Mesodermal cell (in vitro differentiated cells): ENCODE data around the gene MAP1B.

Source experiments
- H3K27ac ChIP-seq: 2 replicates; pipeline ENCODE4 v1.7.0; 2013; ENCODE audit warnings: mild to moderate bottlenecking, low read depth, low read length, moderate library complexity; ENCODE audit not compliant: severe bottlenecking
- H3K36me3 ChIP-seq: 2 replicates; pipeline ENCODE4 v1.7.1; 2013; ENCODE audit warnings: mild to moderate bottlenecking, low read length, moderate library complexity; ENCODE audit not compliant: control insufficient read depth, insufficient read depth
- H3K4me1 ChIP-seq: one replicate; pipeline ENCODE4 v1.7.1; 2013; ENCODE audit warnings: mild to moderate bottlenecking, low read length; ENCODE audit not compliant: insufficient read depth, control insufficient read depth, poor library complexity, severe bottlenecking
- H3K4me3 ChIP-seq: 2 replicates; pipeline ENCODE4 v1.7.0; 2013; ENCODE audit warnings: low read length, control low read depth, mild to moderate bottlenecking; ENCODE audit not compliant: insufficient read depth, poor library complexity, severe bottlenecking; ENCODE audit errors: extremely low read depth
- H3K9me3 ChIP-seq: 2 replicates; pipeline ENCODE4 v1.7.1; 2013; ENCODE audit warnings: mild to moderate bottlenecking, low read length, moderate library complexity; ENCODE audit not compliant: control insufficient read depth
- whole genome bisulfite sequencing, 2 experiments: methylation state at CpG; one replicate each; pipeline ENCODE4 v1.1.5; 2013; ENCODE audit warnings: missing lambda C conversion rate in 2 of 2; ENCODE audit not compliant: insufficient coverage in 2 of 2; 5-methylcytosine and 5-hydroxymethylcytosine counted together

The MAP1B gene

GRCh38 chr5:72179028-72179815 lies 71.9 kb downstream of the MAP1B start:
- H3K36me3 ChIP-seq = peaks cover 77% of the 10 kb centered on the region
- no peaks in the 10 kb centered on the region for H3K9me3 ChIP-seq
- no peak overlapping the region for H3K4me3 ChIP-seq
- H3K27ac ChIP-seq = peak overlapping the region; percentile 81
- H3K4me1 ChIP-seq = peaks cover 18% of the 10 kb centered on the region
- WGBS, 2 experiments = 76 to 78% methylated on average over 21 to 25 of the region's 29 CpGs

- H3K36me3 ChIP-seq = peaks cover 79% of the 10 kb centered on the region
- peaks cover 18% of the 10 kb centered on the region for H3K4me1 ChIP-seq
- WGBS, 2 experiments = 91 to 94% methylated on average over 9 to 10 of the region's 11 CpGs
- H3K9me3 ChIP-seq = no peaks in the 10 kb centered on the region
- H3K27ac ChIP-seq = peak overlapping the region; percentile 81
- no peak overlapping the region for H3K4me3 ChIP-seq
Measured at GRCh38 chr5:72179816-72180440, 72.7 kb downstream of the MAP1B start.

- Histone ChIP-seq H3K4me1 (peaks cover 18% of the 10 kb centered on the region), H3K9me3 (no peaks in the 10 kb centered on the region), H3K4me3 (no peak overlapping the region), H3K36me3 (peaks cover 76% of the 10 kb centered on the region), H3K27ac (no peak overlapping the region)
- WGBS, 2 experiments = 70 to 75% methylated on average over 4 of the region's 4 CpGs
Measured at GRCh38 chr5:72180925-72181324, 73.7 kb downstream of the MAP1B start.

GRCh38 chr5:72182686-72183085 lies 75.4 kb downstream of the MAP1B start:
- Histone ChIP-seq H3K4me1 (peaks cover 18% of the 10 kb centered on the region), H3K36me3 (peaks cover 76% of the 10 kb centered on the region), H3K27ac (peak overlapping the region; percentile 50), H3K9me3 (no peaks in the 10 kb centered on the region), H3K4me3 (no peak overlapping the region)
- WGBS, 2 experiments = 77 to 97% methylated on average over 7 of the region's 7 CpGs

GRCh38 chr5:72183101-72183520 lies 75.8 kb downstream of the MAP1B start:
- 74 to 80% methylated on average over 4 of the region's 7 CpGs for WGBS, 2 experiments
- H3K36me3 ChIP-seq = peaks cover 77% of the 10 kb centered on the region

GRCh38 chr5:72184408-72184807 lies 77.1 kb downstream of the MAP1B start:
- Histone ChIP-seq H3K4me3 (no peak overlapping the region), H3K9me3 (no peaks in the 10 kb centered on the region), H3K27ac (no peak overlapping the region), H3K36me3 (peaks cover 84% of the 10 kb centered on the region), H3K4me1 (peaks cover 8% of the 10 kb centered on the region)
- 83% methylated on average over 2 of the region's 3 CpGs; no CpG with 5 or more reads in 1 of the 2 experiments for WGBS, 2 experiments

More at GRCh38 chr5:72183101-72183520, 75.8 kb downstream of the MAP1B start:
- peak overlapping the region; percentile 50 for H3K27ac ChIP-seq
- H3K9me3 ChIP-seq = no peaks in the 10 kb centered on the region
- no peak overlapping the region for H3K4me3 ChIP-seq
- peaks cover 18% of the 10 kb centered on the region for H3K4me1 ChIP-seq

GRCh38 chr5:72185496-72186329 lies 78.4 kb downstream of the MAP1B start:
- H3K4me3 ChIP-seq = no peak overlapping the region
- H3K36me3 ChIP-seq = peaks cover 88% of the 10 kb centered on the region
- WGBS, 2 experiments = 95 to 99% methylated on average over 7 of the region's 10 CpGs
- H3K9me3 ChIP-seq = no peaks in the 10 kb centered on the region
- no peak overlapping the region for H3K27ac ChIP-seq
- peaks cover 6% of the 10 kb centered on the region for H3K4me1 ChIP-seq

GRCh38 chr5:72187388-72188075 lies 80.3 kb downstream of the MAP1B start:
- Histone ChIP-seq H3K36me3 (peaks cover 97% of the 10 kb centered on the region), H3K4me3 (no peak overlapping the region), H3K9me3 (no peaks in the 10 kb centered on the region), H3K27ac (no peak overlapping the region), H3K4me1 (peaks cover 6% of the 10 kb centered on the region)
- 71 to 100% methylated on average over 3 to 4 of the region's 5 CpGs for WGBS, 2 experiments

- H3K27ac ChIP-seq = no peak overlapping the region
- no peak overlapping the region for H3K4me3 ChIP-seq
- no peaks in the 10 kb centered on the region for H3K9me3 ChIP-seq
- peaks cover 6% of the 10 kb centered on the region for H3K4me1 ChIP-seq
- WGBS, 2 experiments = 100% methylated on average over 1 of the region's 2 CpGs; no CpG with 5 or more reads in 1 of the 2 experiments
- peaks cover 97% of the 10 kb centered on the region for H3K36me3 ChIP-seq
Measured at GRCh38 chr5:72188166-72188565, 80.9 kb downstream of the MAP1B start.

GRCh38 chr5:72189146-72189545 lies 81.9 kb downstream of the MAP1B start:
- WGBS, 2 experiments = 100% methylated on average over 2 of the region's 2 CpGs; no CpG with 5 or more reads in 1 of the 2 experiments
- H3K36me3 ChIP-seq = peaks cover 97% of the 10 kb centered on the region

More at GRCh38 chr5:72189146-72189545, 81.9 kb downstream of the MAP1B start:
- Histone ChIP-seq H3K4me3 (no peak overlapping the region), H3K27ac (no peak overlapping the region), H3K4me1 (no peaks in the 10 kb centered on the region), H3K9me3 (no peaks in the 10 kb centered on the region)
